WTC11 (cell line): ENCODE measurements around the gene CRACDL. TPM values are rescaled to one million over a fixed set of nuclear protein-coding genes. Genes with fewer than 3 reads are reported as not detected.

Source experiments
- ATAC-seq: fragments of 200-7000 bp; cut with Tn5 transposase; 2 replicates; pipeline ENCODE4 v1.10.0; 2021; ENCODE audit warnings: mild to moderate bottlenecking, moderate library complexity
- CTCF ChIA-PET: fragments of 300-600 bp; sonication (Branson Sonifier 250); formaldehyde crosslinking; loops from one replicate; lab custom pipeline; 2021; ENCODE audit warnings: antibody characterized with exemption; lab: Charles Lee
- POLR2A ChIA-PET: fragments of 350-600 bp; sonication (Branson Sonifier 250); formaldehyde crosslinking; loops from one replicate; lab custom pipeline; 2021; ENCODE audit warnings: antibody characterized with exemption; lab: Charles Lee
- DNase-seq: peaks from one replicate; pipeline ENCODE4 v3.0.0; 2021; ENCODE audit warnings: low spot score
- H3K27ac Mint-ChIP-seq: 2 replicates; pipeline ENCODE4 v1.8.0; 2021; ENCODE audit warnings: mixed read lengths
- H3K27me3 Mint-ChIP-seq: 2 replicates; pipeline ENCODE4 v1.8.0; 2021; ENCODE audit warnings: low read depth, mild to moderate bottlenecking, moderate library complexity, mixed read lengths
- H3K36me3 Mint-ChIP-seq: 2 replicates; pipeline ENCODE4 v1.8.0; 2021; ENCODE audit warnings: mixed read lengths
- H3K4me1 Mint-ChIP-seq: 2 replicates; pipeline ENCODE4 v1.8.0; 2022; ENCODE audit warnings: mixed read lengths
- H3K4me3 Mint-ChIP-seq: 2 replicates; pipeline ENCODE4 v1.8.0; 2021; ENCODE audit warnings: mild to moderate bottlenecking, moderate library complexity, mixed read lengths
- H3K9me3 Mint-ChIP-seq: 2 replicates; pipeline ENCODE4 v1.8.0; 2021; ENCODE audit warnings: mixed read lengths
- AFF4 ChIP-seq: sonication (generic); formaldehyde crosslinking; IDR thresholded peaks from 2 replicates; pipeline ENCODE4 v1.8.1; 2023; ENCODE audit warnings: mild to moderate bottlenecking, missing genetic modification reagents, borderline replicate concordance
- ARID4B ChIP-seq: sonication (generic); formaldehyde crosslinking; IDR thresholded peaks from 2 replicates; pipeline ENCODE4 v1.8.0; 2023; ENCODE audit warnings: missing genetic modification reagents, mild to moderate bottlenecking, borderline replicate concordance
- ATF1 ChIP-seq: sonication (generic); formaldehyde crosslinking; IDR thresholded peaks from 2 replicates; pipeline ENCODE4 v1.8.1; 2023; ENCODE audit warnings: mild to moderate bottlenecking, moderate library complexity, missing genetic modification reagents
- EMX1 ChIP-seq: fragments of 250-450 bp; sonication (Bioruptor Pico); IDR thresholded peaks from 2 replicates; pipeline ENCODE4 v1.8.0; 2021; ENCODE audit warnings: mild to moderate bottlenecking
- FOXP1 ChIP-seq: sonication (generic); formaldehyde crosslinking; IDR thresholded peaks from 2 replicates; pipeline ENCODE4 v1.8.0; 2022; ENCODE audit warnings: missing genetic modification reagents, mild to moderate bottlenecking, moderate library complexity, borderline replicate concordance
- HMGA2 ChIP-seq: fragments of 250-450 bp; sonication (Bioruptor Pico); IDR thresholded peaks from 2 replicates; pipeline ENCODE4 v1.4.0; 2021; ENCODE audit warnings: mild to moderate bottlenecking, moderate library complexity
- MYBL2 ChIP-seq: sonication (generic); formaldehyde crosslinking; IDR thresholded peaks from 2 replicates; pipeline ENCODE4 v1.8.1; 2023; ENCODE audit warnings: mild to moderate bottlenecking, moderate library complexity, missing genetic modification reagents
- NR1H2 ChIP-seq: sonication (generic); formaldehyde crosslinking; IDR thresholded peaks from 2 replicates; pipeline ENCODE4 v1.9.0; 2021; ENCODE audit warnings: mild to moderate bottlenecking, moderate library complexity, missing genetic modification reagents
- PREB ChIP-seq: sonication (generic); formaldehyde crosslinking; IDR thresholded peaks from 2 replicates; pipeline ENCODE4 v1.8.1; 2022; ENCODE audit warnings: mild to moderate bottlenecking, missing genetic modification reagents, moderate library complexity, borderline replicate concordance
- RELA ChIP-seq: sonication (generic); formaldehyde crosslinking; IDR thresholded peaks from 2 replicates; pipeline ENCODE4 v1.8.1; 2022; ENCODE audit warnings: missing genetic modification reagents, mild to moderate bottlenecking, borderline replicate concordance
- RORB ChIP-seq: fragments of 250-450 bp; sonication (Bioruptor Pico); IDR thresholded peaks from 2 replicates; pipeline ENCODE4 v1.9.0; 2021; ENCODE audit warnings: mild to moderate bottlenecking
- SMAD3 ChIP-seq: sonication (generic); formaldehyde crosslinking; IDR thresholded peaks from 2 replicates; pipeline ENCODE4 v1.8.0; 2022; ENCODE audit warnings: missing genetic modification reagents, mild to moderate bottlenecking, borderline replicate concordance
- TEAD4 ChIP-seq: sonication (generic); formaldehyde crosslinking; IDR thresholded peaks from 2 replicates; pipeline ENCODE4 v1.8.0; 2022; ENCODE audit warnings: mild to moderate bottlenecking, missing genetic modification reagents
- total RNA-seq: library from RNA; stranded (reverse); gene quantifications from 3 replicates; pipeline ENCODE4 v1.2.3, GENCODE V29; 2021

The CRACDL gene
- total RNA-seq, 1 experiment from 2014 or later = 0.72 TPM

GRCh38 chr2:98940102-98940501 is 4.1 kb upstream of the CRACDL start:
- H3K27me3 Mint-ChIP-seq = peaks cover 40% of the 10 kb centered on the region
- ChIA-PET POLR2A (interaction anchor here (0.6 kb wide), 1 partner anchor 9 kb away, joined by 4 read pairs; no protein-coding TSS in a partner anchor), CTCF (no interaction called here)
- no peak overlapping the region for H3K4me3 Mint-ChIP-seq
- TF ChIP-seq NR1H2 (CRISPR knock-in tag) (no peak), ATF1 (CRISPR knock-in tag) (no peak), HMGA2 (no peak), TEAD4 (CRISPR knock-in tag) (no peak), SMAD3 (CRISPR knock-in tag) (no peak), AFF4 (CRISPR knock-in tag) (no peak), EMX1 (CRISPR knock-in tag) (no peak), RELA (no peak)
- H3K9me3 Mint-ChIP-seq = no peaks in the 10 kb centered on the region
- no peak for DNase-seq
- peaks cover 4% of the 10 kb centered on the region; the same call in 1 of the 2 replicates for H3K4me1 Mint-ChIP-seq
- ATAC-seq = no peak
- no peak overlapping the region for H3K27ac Mint-ChIP-seq
- H3K36me3 Mint-ChIP-seq = no peaks in the 10 kb centered on the region

GRCh38 chr2:98937906-98938305 is 1.9 kb upstream of the CRACDL start:
- Mint-ChIP-seq H3K4me3 (peak overlapping the region; percentile 69), H3K9me3 (no peaks in the 10 kb centered on the region), H3K27ac (no peak overlapping the region), H3K27me3 (peaks cover 61% of the 10 kb centered on the region), H3K4me1 (peaks cover 7% of the 10 kb centered on the region; the same call in 1 of the 2 replicates), H3K36me3 (no peaks in the 10 kb centered on the region)
- ATAC-seq (no peak), DNase-seq (no peak)
- ChIA-PET POLR2A (no interaction called here), CTCF (interaction anchor here (3.6 to 4.5 kb wide), 2 partner anchors 129 to 288 kb away, joined by 18 to 24 read pairs; no protein-coding TSS in a partner anchor)
- TF ChIP-seq RORB (CRISPR knock-in tag) (no peak), NR1H2 (CRISPR knock-in tag) (no peak)

GRCh38 chr2:98936353-98937351 is 627 bp upstream of the CRACDL start:
- TF ChIP-seq MYBL2 (CRISPR knock-in tag) (0 out of 2 replicates have a peak, but pooled peaks have one; percentile 28), FOXP1 (CRISPR knock-in tag) (0 out of 2 replicates have a peak, but pooled peaks have one; percentile 22), ARID4B (no peak), PREB (CRISPR knock-in tag) (no peak)
- H3K36me3 Mint-ChIP-seq = no peaks in the 10 kb centered on the region
- ChIA-PET CTCF (interaction anchor here (0.8 to 4.5 kb wide), 11 partner anchors 9 to 400 kb away, joined by 3 to 24 read pairs (median 3); partner anchors contain the start of gene TXNDC9), POLR2A (interaction anchor here (0.6 kb wide), 1 partner anchor 222 kb away, joined by 5 read pairs; no protein-coding TSS in a partner anchor)
- DNase-seq (peak; percentile 59), ATAC-seq (peak; percentile 71)
- H3K27ac Mint-ChIP-seq = no peak overlapping the region
- peaks cover 7% of the 10 kb centered on the region; the same call in 1 of the 2 replicates for H3K4me1 Mint-ChIP-seq
- H3K9me3 Mint-ChIP-seq = no peaks in the 10 kb centered on the region
- peak overlapping the region; percentile 69 for H3K4me3 Mint-ChIP-seq
- H3K27me3 Mint-ChIP-seq = peaks cover 61% of the 10 kb centered on the region
